Suppressor macrophage treated with lipopolysaccharide for 4 hours (primary cell): ENCODE measurements around the gene PINLYP.
"Not testable (repeated sequence)": the region's sequence is repeated elsewhere in the genome, so short reads cannot be mapped to it uniquely, and the experiment has no call there.

Experiments used
- DNase-seq: peaks from one replicate; pipeline ENCODE4 v3.0.0-alpha.2; 2020

PINLYP gene

DNA sequence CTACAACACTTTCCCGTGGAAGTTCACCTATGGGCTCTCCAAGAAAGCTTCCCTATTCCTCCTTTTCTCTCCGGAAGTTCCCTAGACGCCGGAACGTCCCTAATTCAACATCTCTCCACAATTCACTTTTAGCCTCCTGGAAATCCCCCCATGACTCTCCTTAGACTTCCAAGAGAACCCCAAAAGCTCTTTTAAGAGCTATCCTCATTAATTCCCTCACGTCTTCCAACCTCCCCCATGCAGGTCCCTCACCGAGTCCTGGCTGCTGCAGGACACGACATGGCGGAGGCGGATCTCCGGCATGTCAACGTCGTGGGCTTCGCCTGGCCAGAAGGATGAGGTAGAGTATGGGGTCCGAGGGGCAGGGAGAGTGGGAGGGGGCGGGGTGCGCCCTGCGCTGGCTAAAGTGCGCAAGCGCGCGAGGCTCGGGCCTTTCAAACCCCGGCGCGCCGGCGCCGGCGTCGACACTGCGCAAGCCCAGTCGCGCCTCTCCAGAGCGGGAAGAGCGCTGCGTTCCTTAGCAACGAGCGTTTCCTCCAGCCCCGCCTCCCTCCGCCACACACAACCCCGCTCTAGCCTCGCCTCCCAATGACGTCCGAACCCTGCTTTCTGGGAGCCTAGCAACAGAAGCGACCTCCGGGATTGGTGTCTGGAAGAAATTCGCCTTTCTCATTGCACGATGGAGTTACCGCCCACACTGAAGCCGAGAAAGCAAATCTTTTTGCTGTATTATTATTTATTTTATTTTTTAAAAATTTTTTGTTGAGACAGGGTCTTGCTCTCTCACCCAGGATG is at the start of gene PINLYP, which contains the start of gene XRCC1:
Gene PINLYP (plus strand): TSS at position 646 of the 795 bp plus-strand sequence. CDS start 1,391 bp downstream, outside the sequence.
Gene XRCC1 (minus strand): TSS at position 372 of the 795 bp plus-strand sequence. CDS start 69 bp downstream, at position 303.
- peak; percentile 99 for DNase-seq

GRCh38 chr19:43525836-43526771 is 49.5 kb upstream of the PINLYP start:
- peak; percentile 24 for DNase-seq

GRCh38 chr19:43526884-43527859 is 48.4 kb upstream of the PINLYP start, which contains the start of gene ETHE1:
TSS of gene ETHE1 (minus strand) at chr19:43527201. CDS start at chr19:43527177, 24 bp downstream.
- peak; percentile 82 for DNase-seq

DNA sequence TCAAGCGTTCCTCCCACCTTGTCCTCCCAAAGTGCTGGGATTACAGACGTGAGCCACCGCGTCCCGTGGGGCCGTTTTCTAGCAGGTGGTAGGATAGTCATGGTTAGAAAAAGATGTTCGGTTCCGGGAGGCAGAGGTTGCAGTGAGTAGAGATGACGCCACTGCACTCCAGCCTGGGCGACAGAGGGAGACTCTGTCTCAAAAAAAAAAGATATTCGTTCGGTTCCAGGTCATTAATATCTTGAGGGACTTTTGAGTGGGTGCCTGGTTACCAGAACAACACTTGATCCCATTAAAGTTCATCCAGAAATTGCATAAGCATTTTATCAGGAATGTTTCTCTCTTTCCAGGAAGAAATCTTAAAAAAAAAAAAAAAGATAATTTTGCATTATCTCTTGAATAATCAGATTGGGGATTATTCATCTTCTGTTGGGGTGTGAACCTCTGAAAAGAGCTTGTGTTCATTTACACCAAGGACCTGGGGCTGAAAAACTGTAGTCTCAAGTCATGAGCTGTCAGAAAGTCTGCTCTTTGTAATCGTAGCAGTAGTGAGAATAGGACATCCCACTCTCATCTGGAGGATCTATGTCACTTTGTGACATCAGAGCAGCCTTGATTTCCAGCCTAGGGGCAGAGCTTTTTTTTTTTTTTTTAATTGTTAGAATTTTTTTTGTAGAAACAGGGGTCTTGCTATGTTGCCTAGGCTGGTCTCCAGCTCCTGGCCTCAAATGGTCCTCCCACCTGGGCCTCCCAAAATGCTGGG is 47.6 kb upstream of the PINLYP start:
- peak; percentile 23 for DNase-seq

DNA sequence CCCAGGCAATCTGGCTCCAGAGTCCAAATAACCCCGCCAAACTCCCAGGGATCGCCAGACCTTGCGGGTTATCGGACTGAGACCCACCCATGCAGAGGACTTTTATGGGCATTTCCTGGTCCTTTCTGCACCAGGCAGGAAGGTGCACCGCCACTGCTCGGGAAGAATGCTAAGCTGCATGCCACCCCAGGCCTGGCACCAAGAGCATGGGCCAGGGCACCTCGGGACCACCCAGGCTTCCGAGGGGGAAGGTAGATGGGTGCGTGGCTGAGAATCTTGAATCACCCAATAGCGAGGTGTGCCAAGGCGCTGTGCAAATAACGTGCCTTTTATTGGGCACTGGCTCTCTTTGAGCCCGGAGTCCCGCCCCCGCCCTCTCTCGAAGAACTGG is 43.0 kb upstream of the PINLYP start:
- no peak for DNase-seq

DNA sequence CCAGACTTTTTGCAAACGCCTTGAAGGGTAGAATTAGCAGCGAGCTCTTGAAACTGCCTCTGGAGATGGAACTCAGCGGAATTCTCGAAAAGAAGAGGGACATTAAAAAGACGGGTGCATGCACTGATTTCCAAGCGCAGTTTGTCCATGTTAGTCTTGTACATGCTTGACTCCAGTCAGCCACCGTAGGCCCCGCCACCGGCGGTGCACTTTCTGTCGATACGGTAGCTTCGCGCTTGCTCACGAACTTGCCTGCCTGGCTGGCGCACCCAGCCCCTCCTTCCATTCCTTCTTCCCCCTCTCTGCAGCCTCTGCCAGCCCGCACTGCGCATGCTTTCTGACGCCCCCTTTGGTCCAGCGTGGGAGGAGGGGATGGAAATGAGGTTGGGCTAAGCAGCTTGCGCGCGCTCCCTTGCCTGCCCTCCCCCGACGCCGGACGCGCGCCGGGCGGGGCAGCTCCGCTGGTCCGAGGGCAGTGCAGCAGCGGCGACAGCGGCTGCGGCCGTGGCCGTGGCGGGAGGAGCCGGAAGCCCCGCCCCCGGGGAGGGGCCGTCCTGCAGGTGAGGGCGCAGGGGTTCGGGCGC is 42.5 kb upstream of the PINLYP start, which contains the start of gene ZNF575:
Gene ZNF575 (plus strand): TSS at position 227 of the 584 bp plus-strand sequence. CDS start 1,235 bp downstream, outside the sequence.
- peak; percentile 86 for DNase-seq

GRCh38 chr19:43533546-43534304 is 41.9 kb upstream of the PINLYP start:
- DNase-seq = peak; percentile 99

- DNase-seq = no peak
Measured at GRCh38 chr19:43534305-43534815, 41.2 kb upstream of the PINLYP start.

GRCh38 chr19:43534816-43535761 is 40.5 kb upstream of the PINLYP start:
- DNase-seq = peak; percentile 55

DNA sequence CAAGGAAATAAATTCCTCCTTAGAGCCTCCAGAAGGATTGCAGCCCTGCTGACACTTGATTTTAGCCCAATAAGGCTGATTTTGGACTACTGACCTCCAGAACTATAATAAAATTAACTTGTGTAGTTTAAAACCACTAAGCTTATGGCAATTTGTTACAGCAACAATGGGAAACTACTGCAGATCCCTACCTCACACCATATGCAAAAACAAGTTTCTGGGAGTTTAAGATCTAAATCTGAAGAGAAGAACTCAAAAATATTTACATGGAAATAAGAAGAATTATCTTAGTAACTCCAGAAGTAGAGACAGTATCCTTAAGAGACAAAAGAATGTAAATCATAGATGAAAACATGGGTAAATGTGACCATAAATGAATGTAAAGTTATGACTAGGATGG is 36.7 kb upstream of the PINLYP start:
- DNase-seq = no peak

GRCh38 chr19:43540381-43540780 is 35.2 kb upstream of the PINLYP start:
- no peak for DNase-seq

DNA sequence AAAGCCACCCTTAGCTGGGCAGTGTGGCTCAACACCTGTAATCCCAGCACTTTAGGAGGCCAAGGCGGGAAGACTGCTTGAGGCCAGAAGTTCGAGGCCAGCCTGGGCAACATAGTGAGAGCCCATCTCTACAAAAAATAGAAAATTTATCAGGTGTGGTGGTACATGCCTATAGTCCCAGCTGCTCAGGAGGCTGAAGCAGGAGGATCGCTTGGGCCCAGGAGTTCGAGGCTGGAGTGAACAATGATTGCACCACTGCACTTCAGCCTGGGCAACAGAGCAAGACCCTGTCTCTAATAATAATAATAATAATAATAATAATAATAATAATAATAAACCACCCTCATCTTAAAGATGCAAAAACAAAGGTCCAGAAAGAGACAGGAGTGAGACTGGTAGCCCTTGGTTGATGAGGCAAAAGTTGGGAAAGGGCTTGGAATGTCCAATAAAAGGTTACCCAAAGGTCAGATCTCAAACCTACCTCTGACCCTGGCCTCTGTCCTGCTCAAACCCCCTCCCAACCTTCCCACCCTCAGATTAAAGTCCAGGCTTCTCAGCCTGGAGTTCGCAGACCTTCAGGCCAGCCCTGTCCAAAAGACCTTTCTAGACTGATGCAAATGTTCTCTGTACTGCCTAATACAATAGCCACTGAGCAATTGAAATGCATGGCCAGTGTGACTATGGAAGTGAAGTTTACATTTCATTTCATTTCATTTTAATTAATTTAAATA is 33.5 kb upstream of the PINLYP start:
- DNase-seq = no peak

GRCh38 chr19:43544077-43544476 is 31.5 kb upstream of the PINLYP start:
- DNase-seq = no peak

DNA sequence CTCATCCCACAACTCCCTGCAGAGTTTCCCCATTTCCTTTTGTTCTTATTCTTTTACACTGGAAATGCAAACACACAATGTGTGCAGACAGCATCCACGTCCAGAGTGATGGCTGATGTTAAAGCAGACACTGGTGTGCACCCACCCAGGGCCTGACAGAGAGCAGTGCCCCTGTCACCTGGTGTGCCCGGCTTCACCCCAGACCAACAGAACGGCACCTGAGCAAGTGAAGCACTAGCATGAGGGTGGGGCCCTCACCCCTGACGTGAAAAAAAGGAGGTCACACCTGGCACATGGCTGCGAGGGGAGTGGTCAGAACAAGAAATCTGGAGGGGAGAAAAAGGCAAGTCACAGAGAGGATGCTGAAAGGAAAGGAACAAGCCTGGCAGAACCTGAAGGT is 30.3 kb upstream of the PINLYP start:
- DNase-seq = no peak

- DNase-seq = no peak
Measured at GRCh38 chr19:43545981-43546380, 29.6 kb upstream of the PINLYP start.

GRCh38 chr19:43546581-43546980 is 29.0 kb upstream of the PINLYP start:
- DNase-seq = no peak

- not testable (repeated sequence) for DNase-seq
Measured at GRCh38 chr19:43547926-43548325, 27.7 kb upstream of the PINLYP start.

GRCh38 chr19:43548706-43549105 is 26.9 kb upstream of the PINLYP start:
- DNase-seq = no peak
